Measurements from ENCODE around the gene INTS1.

Gene INTS1

GRCh38 chr7:1503816-1504775 is at the start of gene INTS1:
INTS1 (minus strand) TSS chr7:1504389; CDS start chr7:1503960, 429 bp downstream.
- DNase-seq (ENCODE audit: low spot score), result peak; percentile 88

GRCh38 chr7:1553512-1554210 is 49.5 kb upstream of the INTS1 start:
- DNase-seq (ENCODE audit: low spot score), result no peak

- no peak for DNase-seq (ENCODE audit: low spot score)
Measured at GRCh38 chr7:1552200-1552599, 48.0 kb upstream of the INTS1 start.

- no peak for DNase-seq (ENCODE audit: low spot score)
Measured at GRCh38 chr7:1550846-1551155, 46.6 kb upstream of the INTS1 start.

GRCh38 chr7:1550005-1550845 is 46.0 kb upstream of the INTS1 start:
- no peak for DNase-seq (ENCODE audit: low spot score)

- no peak for DNase-seq (ENCODE audit: low spot score)
Measured at GRCh38 chr7:1549357-1550004, 45.3 kb upstream of the INTS1 start.

- no peak for DNase-seq (ENCODE audit: low spot score)
Measured at GRCh38 chr7:1548944-1549343, 44.8 kb upstream of the INTS1 start.

- DNase-seq (ENCODE audit: low spot score), result no peak
Measured at GRCh38 chr7:1548438-1548831, 44.2 kb upstream of the INTS1 start.

- DNase-seq (ENCODE audit: low spot score), result no peak
Measured at GRCh38 chr7:1547777-1548437, 43.7 kb upstream of the INTS1 start.

- DNase-seq (ENCODE audit: low spot score), result no peak
Measured at GRCh38 chr7:1546909-1547776, 43.0 kb upstream of the INTS1 start.

GRCh38 chr7:1546274-1546908 is 42.2 kb upstream of the INTS1 start:
- DNase-seq (ENCODE audit: low spot score), result no peak

- no peak for DNase-seq (ENCODE audit: low spot score)
Measured at GRCh38 chr7:1545417-1546246, 41.4 kb upstream of the INTS1 start.

GRCh38 chr7:1544896-1545416 is 40.8 kb upstream of the INTS1 start:
- DNase-seq (ENCODE audit: low spot score), result no peak

GRCh38 chr7:1544178-1544895 is 40.1 kb upstream of the INTS1 start:
- DNase-seq (ENCODE audit: low spot score), result no peak

- no peak for DNase-seq (ENCODE audit: low spot score)
Measured at GRCh38 chr7:1543826-1544177, 39.6 kb upstream of the INTS1 start.

GRCh38 chr7:1542841-1543747 is 38.9 kb upstream of the INTS1 start:
- DNase-seq (ENCODE audit: low spot score), result no peak

- no peak for DNase-seq (ENCODE audit: low spot score)
Measured at GRCh38 chr7:1542329-1542728, 38.1 kb upstream of the INTS1 start.

All from cerebellar cortex (tissue), 1 donor.